SK-N-MC (cell line): ENCODE data around the gene AANAT.

Source experiments
- EZH2 ChIP-seq: fragments of 200-600 bp; sonication (generic); IDR thresholded peaks from one replicate; pipeline ENCODE4 v1.6.1; 2017; ENCODE audit warnings: antibody characterized with exemption
- POLR2AphosphoS5 ChIP-seq: IDR thresholded peaks from 2 replicates; pipeline ENCODE4 v1.6.1; 2012; ENCODE audit warnings: mild to moderate bottlenecking, low read depth, low read length, borderline replicate concordance

DNA sequence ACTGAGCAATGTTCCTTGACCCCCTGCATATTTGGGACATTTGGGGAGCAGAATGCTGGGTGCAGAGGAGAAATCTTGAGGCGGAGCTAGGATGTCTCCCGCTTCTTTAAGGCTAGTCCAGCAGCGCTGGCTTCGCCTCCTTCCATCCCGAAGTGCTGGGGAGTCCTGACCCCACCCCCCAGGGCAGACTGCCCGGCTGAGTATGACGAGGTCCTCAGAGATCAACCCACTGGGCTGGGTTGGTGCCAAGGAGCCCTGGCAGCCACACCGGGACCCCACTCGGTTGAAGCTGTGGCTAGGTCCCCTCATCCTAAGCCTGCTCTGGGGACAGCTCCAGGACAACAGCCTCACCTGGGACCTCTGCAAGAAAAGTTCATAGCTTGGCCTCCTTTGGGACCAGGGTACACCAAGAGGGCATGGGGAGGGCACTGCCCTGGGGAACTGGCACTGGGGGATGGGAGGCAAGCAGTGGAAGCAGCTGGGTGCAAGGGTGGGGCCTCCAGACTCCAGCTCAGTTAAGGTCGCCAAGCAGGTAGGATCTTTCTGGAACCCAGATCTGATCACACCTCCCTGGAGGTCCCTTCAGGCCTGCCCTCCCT lies 22.8 kb downstream of the AANAT start:
- no peak for TF ChIP-seq EZH2
- TF ChIP-seq POLR2AphosphoS5 = no peak
